Measurements from ENCODE around the gene ZNF101. TPM values are rescaled to one million over a fixed set of nuclear protein-coding genes. Genes with fewer than 3 reads are reported as not detected.

The ZNF101 gene
- total RNA-seq, 4 donors from 2014 or later = 4.0 to 12.0 (median 10.5) TPM

DNA sequence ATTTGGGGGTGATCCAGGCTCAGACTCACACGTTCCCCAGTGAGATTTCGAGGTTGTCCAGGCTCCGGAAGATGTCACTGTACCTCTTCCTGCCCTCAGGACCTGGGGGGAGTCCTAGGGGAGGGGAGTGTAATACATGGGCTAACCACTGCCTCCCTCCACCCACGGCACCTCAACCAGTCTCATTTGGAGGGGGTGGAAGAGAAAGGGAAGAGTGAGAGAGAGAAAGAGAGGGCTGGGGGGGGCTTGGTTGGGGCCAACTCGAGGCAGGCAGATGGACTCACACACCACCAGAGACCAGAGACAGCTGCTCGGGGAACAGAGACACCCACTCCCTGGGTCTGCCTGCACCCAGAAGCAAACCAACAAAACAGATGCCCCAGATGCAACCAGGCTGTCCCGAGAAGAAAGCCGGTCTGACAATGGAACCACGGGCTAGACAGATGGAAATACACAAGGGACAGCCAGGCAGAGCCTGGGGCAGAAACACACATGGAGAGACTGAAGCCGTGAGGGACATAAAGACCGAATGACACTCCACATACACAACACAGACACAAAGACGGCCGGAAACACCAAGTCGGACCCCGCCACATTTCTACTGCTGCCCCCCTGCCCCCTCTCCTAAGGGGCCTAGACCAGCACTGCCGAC is 26.0 kb upstream of the ZNF101 start:
- peaks cover 0 to 20% (median 0%) of the 10 kb centered on the region in 4 donors for H3K4me1 ChIP-seq
- WGBS, 2 donors = 23 to 28% methylated on average over 16 of the region's 16 CpGs
- H3K27ac ChIP-seq = peak overlapping the region in 2 of 4 donors; percentile 79 to 88
- peaks cover 8 to 50% (median 21%) of the 10 kb centered on the region in 3 donors for H3K36me3 ChIP-seq
- no peaks in the 10 kb centered on the region for H3K27me3 ChIP-seq
- H3K9me3 ChIP-seq = no peaks in the 10 kb centered on the region
- no peak for DNase-seq (ENCODE audit: low spot score in 2 of 2)
- peak overlapping the region; percentile 29 to 72 (median 58) for H3K4me3 ChIP-seq
- TF ChIP-seq EP300 (IDR thresholded peaks at IDR 0.05) (no peak), POLR2A (IDR thresholded peaks at IDR 0.05) (no peak)
- TF ChIP-seq, protein P1, sequence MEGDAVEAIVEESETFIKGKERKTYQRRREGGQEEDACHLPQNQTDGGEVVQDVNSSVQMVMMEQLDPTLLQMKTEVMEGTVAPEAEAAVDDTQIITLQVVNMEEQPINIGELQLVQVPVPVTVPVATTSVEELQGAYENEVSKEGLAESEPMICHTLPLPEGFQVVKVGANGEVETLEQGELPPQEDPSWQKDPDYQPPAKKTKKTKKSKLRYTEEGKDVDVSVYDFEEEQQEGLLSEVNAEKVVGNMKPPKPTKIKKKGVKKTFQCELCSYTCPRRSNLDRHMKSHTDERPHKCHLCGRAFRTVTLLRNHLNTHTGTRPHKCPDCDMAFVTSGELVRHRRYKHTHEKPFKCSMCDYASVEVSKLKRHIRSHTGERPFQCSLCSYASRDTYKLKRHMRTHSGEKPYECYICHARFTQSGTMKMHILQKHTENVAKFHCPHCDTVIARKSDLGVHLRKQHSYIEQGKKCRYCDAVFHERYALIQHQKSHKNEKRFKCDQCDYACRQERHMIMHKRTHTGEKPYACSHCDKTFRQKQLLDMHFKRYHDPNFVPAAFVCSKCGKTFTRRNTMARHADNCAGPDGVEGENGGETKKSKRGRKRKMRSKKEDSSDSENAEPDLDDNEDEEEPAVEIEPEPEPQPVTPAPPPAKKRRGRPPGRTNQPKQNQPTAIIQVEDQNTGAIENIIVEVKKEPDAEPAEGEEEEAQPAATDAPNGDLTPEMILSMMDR (IDR thresholded peaks at IDR 0.05) = no peak

DNA sequence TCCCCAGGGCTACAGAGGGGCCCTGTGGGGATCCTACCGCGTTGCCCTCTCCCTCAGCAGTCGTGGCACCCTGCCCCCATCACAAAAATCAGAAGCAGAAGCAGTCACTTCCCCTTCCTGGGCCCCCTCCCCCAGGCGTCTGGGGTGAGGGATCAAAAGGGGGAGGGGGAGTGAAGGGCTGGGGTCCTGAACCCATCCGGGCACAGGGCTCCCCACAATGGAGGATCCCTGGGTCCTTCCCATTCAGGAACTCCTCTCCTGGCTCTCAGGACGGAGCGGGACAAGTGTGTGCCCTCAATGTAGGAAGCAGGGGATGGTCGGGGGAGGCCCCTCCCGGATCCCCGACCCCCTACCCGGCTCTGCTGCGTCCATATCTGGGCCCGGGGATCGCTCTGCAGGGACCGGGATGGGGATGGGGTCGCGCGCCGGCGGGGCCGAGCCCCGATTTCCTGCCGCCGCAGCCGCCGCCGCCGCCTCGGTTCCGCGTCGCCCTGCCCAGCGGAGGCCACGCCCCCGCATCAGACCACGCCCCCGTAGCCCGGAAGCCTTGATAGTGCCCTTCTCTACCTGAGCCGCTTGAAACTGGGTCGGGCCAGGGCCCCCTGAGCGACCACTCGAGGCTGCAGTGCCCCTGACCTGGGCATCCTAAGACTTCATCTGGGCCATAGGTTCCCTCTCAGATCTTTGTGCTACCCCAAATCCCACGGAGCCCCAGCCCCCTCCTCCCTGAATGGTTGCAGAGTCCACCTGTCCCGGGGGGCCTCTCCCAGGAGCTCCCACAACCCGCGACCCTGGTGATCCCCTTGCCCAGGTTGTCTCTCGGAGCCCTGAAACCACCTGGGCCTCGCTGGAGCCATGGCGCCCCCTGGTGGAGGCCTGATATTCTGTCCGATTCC is 25.2 kb upstream of the ZNF101 start, which contains the start of gene GMIP:
Gene GMIP, minus strand, starts transcription at position 500 of the 896 bp plus-strand sequence. Its CDS starts 128 bp downstream, at position 372.
- no peaks in the 10 kb centered on the region for H3K27me3 ChIP-seq
- peaks cover 8 to 51% (median 21%) of the 10 kb centered on the region in 3 donors for H3K36me3 ChIP-seq
- peaks cover 0 to 20% (median 0%) of the 10 kb centered on the region in 4 donors for H3K4me1 ChIP-seq
- peak within 1 kb of the TSS in 2 of 4 donors; percentile 79 to 88 for H3K27ac ChIP-seq
- peak; percentile 40 to 69 for DNase-seq (ENCODE audit: low spot score in 2 of 2)
- H3K9me3 ChIP-seq = no peaks in the 10 kb centered on the region
- TF ChIP-seq, protein P1 (IDR thresholded peaks at IDR 0.05) = peak; percentile 88 to 94 (median 90)
- TF ChIP-seq EP300 (IDR thresholded peaks at IDR 0.05) = no peak
- peak within 1 kb of the TSS; percentile 29 to 72 (median 58) for H3K4me3 ChIP-seq
- WGBS, 2 donors = 0 to 2% methylated on average over 12 to 21 of the region's 50 CpGs

DNA sequence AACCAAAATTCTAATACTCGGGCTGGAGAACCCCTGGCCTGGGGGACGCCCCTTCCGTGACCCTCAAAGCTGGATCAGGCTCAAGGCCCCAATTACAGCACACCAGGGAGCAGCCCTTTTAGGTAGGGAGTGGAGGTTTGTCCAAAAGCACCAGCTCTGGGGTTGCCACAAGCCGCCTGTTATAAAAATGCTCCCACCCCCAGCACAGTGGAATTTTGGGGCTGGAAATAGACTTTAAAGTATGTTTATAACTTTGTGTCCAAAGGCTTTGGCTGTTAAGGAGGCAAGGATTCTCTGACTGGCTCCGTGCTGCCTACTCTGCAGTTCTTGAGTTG is 24.6 kb upstream of the ZNF101 start:
- Histone ChIP-seq H3K4me3 (peak overlapping the region in 2 of 4 donors; percentile 29 to 65), H3K36me3 (peaks cover 8 to 58% (median 21%) of the 10 kb centered on the region in 3 donors)
- WGBS, 2 donors = 25 to 29% methylated on average over 4 to 5 of the region's 5 CpGs

GRCh38 chr19:19645233-19645870 is 23.3 kb upstream of the ZNF101 start:
- H3K4me3 ChIP-seq = no peak overlapping the region
- 88 to 90% methylated on average over 13 to 17 of the region's 17 CpGs for WGBS, 2 donors
- TF ChIP-seq POLR2A (IDR thresholded peaks at IDR 0.05) (no peak), EP300 (IDR thresholded peaks at IDR 0.05) (no peak)
- TF ChIP-seq, protein P1 (IDR thresholded peaks at IDR 0.05) = no peak
- peaks cover 0 to 20% (median 0%) of the 10 kb centered on the region in 4 donors for H3K4me1 ChIP-seq
- H3K36me3 ChIP-seq = peaks cover 8 to 64% (median 27%) of the 10 kb centered on the region in 3 donors
- no peaks in the 10 kb centered on the region for H3K9me3 ChIP-seq
- no peak overlapping the region for H3K27ac ChIP-seq
- H3K27me3 ChIP-seq = no peaks in the 10 kb centered on the region
- DNase-seq (ENCODE audit: low spot score in 2 of 2) = no peak

More for the DNA sequence above, 24.6 kb upstream of the ZNF101 start:
- Histone ChIP-seq H3K4me1 (peaks cover 0 to 20% (median 0%) of the 10 kb centered on the region in 4 donors), H3K27me3 (no peaks in the 10 kb centered on the region), H3K9me3 (no peaks in the 10 kb centered on the region), H3K27ac (peak overlapping the region in 2 of 4 donors; percentile 79 to 88)
- no peak for TF ChIP-seq POLR2A (IDR thresholded peaks at IDR 0.05)
- no peak for TF ChIP-seq EP300 (IDR thresholded peaks at IDR 0.05)
- TF ChIP-seq, protein P1 (IDR thresholded peaks at IDR 0.05) = peak in 1 of 5 experiments; percentile 19
- DNase-seq (ENCODE audit: low spot score in 2 of 2) = no peak

Data from tibial nerve (tissue), 4 donors.